ENCODE measurements around the gene CYP19A1. TPM values are rescaled to one million over a fixed set of nuclear protein-coding genes. Genes with fewer than 3 reads are reported as not detected.

Gene CYP19A1
- total and polyA plus RNA-seq, 9 of the 15 experiments (the other 6 are each of a cell fraction or from before 2014, with no cell fraction given) = 0.16 to 0.63 (median 0.47) TPM; not detected in 3

DNA sequence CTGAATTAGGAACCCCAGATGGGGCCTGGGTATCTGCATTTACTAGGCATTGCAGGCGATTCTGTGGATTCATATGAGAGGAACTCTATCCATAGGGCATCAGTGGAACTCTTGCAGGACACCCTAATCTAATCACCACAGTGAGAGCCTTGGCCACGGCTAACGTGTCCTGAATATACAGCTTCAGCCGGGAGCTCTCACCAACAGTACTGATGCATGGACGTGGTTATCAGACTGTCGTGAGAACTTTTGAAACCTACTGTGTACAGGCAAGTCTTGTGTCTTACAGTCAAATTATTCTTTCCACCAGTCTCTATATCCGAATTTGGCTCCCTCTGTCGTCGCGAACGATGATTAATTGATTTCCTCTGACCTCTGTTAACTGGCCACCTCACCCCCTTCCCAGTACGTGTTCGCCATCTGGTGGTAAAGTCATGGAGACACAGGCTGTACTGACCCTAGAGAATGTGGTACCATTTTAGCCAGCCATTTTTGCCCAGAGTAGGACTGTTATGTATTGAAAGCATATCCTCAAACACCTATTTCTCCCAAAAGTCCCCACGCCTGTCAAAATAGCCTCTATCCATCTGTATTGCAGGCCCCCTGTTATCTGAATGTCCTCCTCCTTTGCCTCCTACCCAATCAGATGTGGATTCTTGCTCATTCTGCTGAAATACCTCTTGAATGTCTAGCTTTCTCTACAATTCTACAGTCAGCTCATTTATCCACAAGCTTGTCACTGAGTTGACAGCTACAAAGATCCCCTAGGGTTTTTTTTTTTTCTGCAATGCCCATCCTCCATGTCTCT is 42.8 kb upstream of the CYP19A1 start (continued):
- TF ChIP-seq NR0B1 (IDR thresholded peaks at IDR 0.05; ENCODE audit: partially characterized antibody) (no peak), MYNN (IDR thresholded peaks at IDR 0.05) (no peak), MYNN (CRISPR knock-in tag; IDR thresholded peaks at IDR 0.05) (no peak), SAFB (IDR thresholded peaks at IDR 0.05; ENCODE audit: borderline replicate concordance, low read depth, low read length) (no peak), MAFK (IDR thresholded peaks at IDR 0.05; ENCODE audit: low read length) (0 out of 2 replicates have a peak, but pooled peaks have one; percentile 25), NFE2 (IDR thresholded peaks at IDR 0.05; ENCODE audit: low read depth) (0 out of 2 replicates have a peak, but pooled peaks have one; percentile 16), ZNF143 (CRISPR knock-in tag; IDR thresholded peaks at IDR 0.05) (no peak), NCOR1 (IDR thresholded peaks at IDR 0.05) (no peak), ARID2 (IDR thresholded peaks at IDR 0.05) (peak; percentile 75; the same call in 1 of the 2 replicates), MEIS2 (IDR thresholded peaks at IDR 0.05; ENCODE audit: partially characterized antibody) (peak; percentile 99), ZBTB12 (CRISPR knock-in tag; IDR thresholded peaks at IDR 0.05) (no peak), BACH1 (tag; IDR thresholded peaks at IDR 0.05) (0 out of 2 replicates have a peak, but pooled peaks have one; percentile 31), ZNF134 (CRISPR knock-in tag; conservative IDR thresholded peaks at IDR 0.05) (no peak), EP400 (IDR thresholded peaks at IDR 0.05) (no peak), ZC3H11A (IDR thresholded peaks at IDR 0.05; ENCODE audit: low read depth, low read length) (no peak), EP300 (IDR thresholded peaks at IDR 0.05; ENCODE audit: low read length) (peak; percentile 38; the same call in 1 of the 2 replicates), TAF1 (IDR thresholded peaks at IDR 0.05; ENCODE audit: control insufficient read depth, extremely low read depth, insufficient read depth, low read length, severe bottlenecking) (no peak), TRIM28 (IDR thresholded peaks at IDR 0.05) (no peak), MAX (CRISPR knock-in tag; IDR thresholded peaks at IDR 0.05) (no peak), ELK3 (CRISPR knock-in tag; IDR thresholded peaks at IDR 0.05) (no peak), ZBTB2 (IDR thresholded peaks at IDR 0.05) (no peak)
- TF ChIP-seq, protein P1, sequence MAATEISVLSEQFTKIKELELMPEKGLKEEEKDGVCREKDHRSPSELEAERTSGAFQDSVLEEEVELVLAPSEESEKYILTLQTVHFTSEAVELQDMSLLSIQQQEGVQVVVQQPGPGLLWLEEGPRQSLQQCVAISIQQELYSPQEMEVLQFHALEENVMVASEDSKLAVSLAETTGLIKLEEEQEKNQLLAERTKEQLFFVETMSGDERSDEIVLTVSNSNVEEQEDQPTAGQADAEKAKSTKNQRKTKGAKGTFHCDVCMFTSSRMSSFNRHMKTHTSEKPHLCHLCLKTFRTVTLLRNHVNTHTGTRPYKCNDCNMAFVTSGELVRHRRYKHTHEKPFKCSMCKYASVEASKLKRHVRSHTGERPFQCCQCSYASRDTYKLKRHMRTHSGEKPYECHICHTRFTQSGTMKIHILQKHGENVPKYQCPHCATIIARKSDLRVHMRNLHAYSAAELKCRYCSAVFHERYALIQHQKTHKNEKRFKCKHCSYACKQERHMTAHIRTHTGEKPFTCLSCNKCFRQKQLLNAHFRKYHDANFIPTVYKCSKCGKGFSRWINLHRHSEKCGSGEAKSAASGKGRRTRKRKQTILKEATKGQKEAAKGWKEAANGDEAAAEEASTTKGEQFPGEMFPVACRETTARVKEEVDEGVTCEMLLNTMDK (IDR thresholded peaks at IDR 0.05; ENCODE audit: borderline replicate concordance, insufficient read depth, low read depth, low read length, poor library complexity, severe bottlenecking) = peak; percentile 41

Data from K562 (cell line).